ENCODE data around the gene ETFBKMT.

Gene ETFBKMT

GRCh38 chr12:31659087-31659942, at the start of gene ETFBKMT:
Gene ETFBKMT (plus strand): TSS chr12:31659688. CDS start chr12:31661954, 2,266 bp downstream.
- DNase-seq, result peak; percentile 83

- no peak for DNase-seq
Observed at GRCh38 chr12:31612819-31613218, 46.7 kb upstream of the ETFBKMT start.

GRCh38 chr12:31618228-31619025, 41.1 kb upstream of the ETFBKMT start:
- DNase-seq, result no peak

DNA sequence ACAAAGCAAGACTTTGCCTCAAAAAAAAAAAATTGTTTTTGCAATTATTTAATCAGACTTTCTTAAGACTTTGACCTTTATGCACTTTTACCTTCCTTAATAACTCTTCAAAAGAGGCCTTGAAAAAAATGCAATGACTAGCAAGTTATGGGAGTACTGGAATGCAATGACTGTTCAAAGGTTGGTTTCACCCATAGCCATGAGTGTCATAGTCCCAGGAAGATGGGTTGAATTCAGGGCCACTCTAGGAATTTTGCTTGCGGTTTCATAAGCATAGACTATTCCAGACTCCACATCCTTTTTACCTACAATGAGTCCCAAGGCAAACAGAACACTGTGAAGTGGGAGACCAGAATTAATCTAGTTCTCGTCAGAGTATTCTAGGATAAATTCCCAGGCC, 39.2 kb upstream of the ETFBKMT start:
- DNase-seq, result no peak

GRCh38 chr12:31622038-31622437, 37.5 kb upstream of the ETFBKMT start:
- DNase-seq, result no peak

- DNase-seq, result no peak
Observed at GRCh38 chr12:31626270-31626995, 33.1 kb upstream of the ETFBKMT start.

GRCh38 chr12:31627456-31628054, 31.9 kb upstream of the ETFBKMT start:
- DNase-seq, result no peak

- no peak for DNase-seq
Observed at GRCh38 chr12:31629756-31630732, 29.4 kb upstream of the ETFBKMT start.

DNA sequence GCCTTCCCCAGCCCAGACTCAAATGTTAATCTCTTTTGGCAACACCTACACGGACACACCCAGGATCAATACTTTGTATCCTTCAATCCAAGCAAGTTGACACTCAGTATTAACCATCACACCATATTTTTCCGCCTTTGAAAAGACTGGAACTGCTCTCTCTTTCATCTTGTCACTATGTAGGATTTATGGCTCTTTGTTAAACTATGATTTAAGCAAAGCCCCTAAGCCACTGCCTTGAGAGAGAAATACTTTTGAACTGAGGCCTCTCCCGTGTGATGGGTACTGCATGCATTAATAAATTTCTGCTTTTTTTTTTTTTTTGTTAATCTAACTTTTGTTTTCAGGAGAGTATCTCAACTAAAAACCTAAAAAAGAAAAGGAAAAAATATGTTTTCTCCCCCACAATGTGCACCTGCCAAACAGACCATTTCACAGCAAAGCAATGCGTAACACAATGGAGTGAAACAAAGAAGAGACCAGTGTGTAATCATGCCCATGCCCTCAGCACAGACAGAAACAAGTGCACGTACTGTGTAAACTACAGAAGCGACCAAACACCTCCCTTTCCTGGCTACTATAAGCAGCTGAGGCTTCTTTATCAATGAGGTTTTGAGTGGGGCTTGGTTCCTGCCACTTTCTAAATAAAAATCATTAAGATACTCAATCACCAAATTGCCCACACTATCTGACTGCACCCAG, 28.3 kb upstream of the ETFBKMT start:
- DNase-seq, result no peak

DNA sequence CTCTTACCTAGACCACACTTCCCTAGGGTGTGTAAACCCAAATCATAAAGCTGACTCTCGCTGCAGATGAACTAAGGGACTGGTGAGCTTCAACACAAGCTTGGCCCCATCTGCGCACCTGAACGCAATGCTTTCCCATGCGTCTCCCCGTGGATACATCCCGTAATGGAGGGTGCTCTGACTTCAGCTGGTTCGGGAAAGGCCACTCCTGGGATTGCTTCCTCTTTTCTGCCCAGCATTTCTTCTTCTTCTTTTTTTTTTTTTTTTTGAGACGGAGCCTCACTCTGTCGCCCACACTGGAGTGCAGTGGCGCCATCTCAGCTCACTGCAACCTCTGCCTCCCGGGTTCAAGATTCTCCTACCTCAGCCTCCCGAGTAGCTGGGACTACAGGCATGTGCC, 27.7 kb upstream of the ETFBKMT start:
- DNase-seq, result no peak

GRCh38 chr12:31633464-31633863, 26.0 kb upstream of the ETFBKMT start:
- no peak for DNase-seq

- DNase-seq, result no peak
Observed at GRCh38 chr12:31634620-31635019, 24.9 kb upstream of the ETFBKMT start.

DNA sequence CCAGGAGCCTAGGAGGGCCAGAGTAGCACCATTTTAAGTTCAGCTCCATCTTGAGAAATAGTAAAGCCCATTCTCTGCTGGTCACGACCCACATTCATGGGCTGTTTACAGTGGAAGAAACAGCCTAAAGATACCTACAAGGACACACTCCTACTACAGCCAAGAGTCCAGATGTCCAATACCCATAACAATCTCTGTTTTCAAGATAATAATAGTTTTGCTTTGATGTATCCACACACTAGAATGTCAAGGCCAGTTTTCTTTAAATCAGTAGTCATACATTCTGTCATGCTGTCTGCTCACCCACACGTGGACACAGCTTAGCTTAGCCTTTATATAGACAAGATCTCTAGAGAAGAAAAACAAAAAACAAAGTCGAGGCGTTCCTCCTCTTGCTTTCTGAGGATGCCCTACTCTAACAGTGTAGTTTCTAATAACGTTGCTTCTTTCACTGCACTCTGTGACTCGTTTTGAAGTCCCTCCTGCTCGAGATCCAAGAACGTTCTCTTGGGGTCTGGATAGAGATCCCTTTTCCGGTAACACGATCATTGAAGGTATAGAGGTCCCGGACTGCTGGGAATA, 17.9 kb upstream of the ETFBKMT start:
- no peak for DNase-seq

DNA sequence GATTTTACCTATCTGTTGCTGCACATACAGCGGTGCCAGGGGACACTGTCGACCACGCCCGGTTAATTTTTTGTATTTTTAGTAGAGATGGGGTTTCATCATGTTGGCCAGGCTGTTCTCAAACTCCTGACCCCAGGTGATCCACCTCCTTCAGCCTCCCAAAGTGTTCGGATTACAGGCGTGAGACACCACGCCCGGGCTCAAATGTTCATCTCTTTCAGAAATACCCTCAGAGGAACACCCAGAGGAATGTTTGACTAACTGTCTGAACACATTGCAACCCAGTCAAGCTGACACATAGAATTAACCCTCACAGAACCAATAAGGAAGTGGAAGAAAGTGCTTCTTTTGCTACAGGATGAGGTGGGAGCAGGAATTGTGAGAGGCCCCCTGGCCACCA, 15.0 kb upstream of the ETFBKMT start:
- no peak for DNase-seq

- DNase-seq, result no peak
Observed at GRCh38 chr12:31645924-31646323, 13.6 kb upstream of the ETFBKMT start.

GRCh38 chr12:31647086-31647491, 12.4 kb upstream of the ETFBKMT start:
- DNase-seq, result no peak

DNA sequence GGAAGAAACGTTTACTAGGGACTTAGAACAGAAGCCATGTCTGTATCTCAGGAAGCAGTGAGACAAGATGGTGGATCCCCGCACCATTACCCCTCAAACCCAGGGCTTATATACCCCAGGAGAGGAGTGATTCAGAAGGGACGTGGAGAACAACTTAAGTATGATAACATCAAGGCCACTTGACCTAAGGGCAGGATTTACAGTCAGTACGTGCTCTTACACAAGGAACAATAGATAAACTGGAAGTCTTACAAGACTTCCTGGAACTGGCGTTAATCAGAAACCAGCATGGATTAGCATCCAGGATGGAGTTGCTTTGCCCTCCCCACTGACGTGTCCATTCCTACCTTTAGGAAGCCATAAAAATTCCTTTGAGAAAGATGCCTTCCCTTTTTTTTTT, 8.6 kb upstream of the ETFBKMT start:
- no peak for DNase-seq

DNA sequence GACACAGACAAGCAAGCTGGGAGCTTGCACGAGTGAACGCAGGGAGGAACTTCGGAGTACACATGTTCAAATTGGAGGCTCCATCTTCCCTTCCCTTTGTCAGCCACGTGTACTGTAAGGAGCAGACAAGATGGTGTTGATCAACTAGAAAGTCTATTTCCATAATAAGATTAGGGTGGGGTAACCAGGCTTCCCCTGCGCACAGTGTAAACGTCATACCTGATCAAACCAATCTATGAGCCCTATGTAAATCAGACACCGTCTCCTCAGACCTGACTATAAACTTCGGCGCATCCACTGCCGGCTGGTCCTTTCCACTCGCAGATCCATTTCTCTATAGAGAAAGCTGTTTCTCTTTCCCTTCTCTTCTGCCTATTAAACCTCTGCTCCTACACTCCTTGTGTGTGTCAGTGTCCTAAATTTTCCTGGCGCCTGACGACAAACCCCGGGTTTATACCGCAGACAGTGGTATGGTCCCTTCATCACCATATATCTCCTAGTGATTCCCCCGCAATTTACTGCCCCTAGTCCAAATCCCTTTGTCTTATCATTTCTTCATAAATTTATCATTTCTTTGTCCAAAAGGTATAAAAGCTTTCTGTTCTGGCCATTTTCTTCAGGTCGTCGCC, 7.5 kb upstream of the ETFBKMT start:
- DNase-seq, result no peak

DNA sequence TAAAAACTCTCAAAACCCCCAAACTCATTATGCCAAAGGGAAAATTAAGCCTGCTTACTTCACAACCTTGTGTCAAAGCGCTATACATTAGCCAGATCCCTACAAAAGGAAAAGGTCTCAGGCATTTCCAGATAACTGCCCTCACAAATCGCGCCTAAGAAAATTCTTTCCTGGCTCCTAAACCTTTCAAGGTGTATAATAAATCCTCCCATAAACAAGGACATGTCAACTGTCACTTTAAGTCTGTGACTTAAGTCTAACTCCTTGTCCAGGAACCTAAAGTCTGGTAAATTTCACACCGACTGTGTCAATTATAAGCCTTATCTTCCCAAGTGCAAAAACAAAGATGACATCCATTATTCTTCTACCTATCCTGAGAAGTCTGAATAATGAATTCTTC, 4.3 kb upstream of the ETFBKMT start:
- no peak for DNase-seq

DNA sequence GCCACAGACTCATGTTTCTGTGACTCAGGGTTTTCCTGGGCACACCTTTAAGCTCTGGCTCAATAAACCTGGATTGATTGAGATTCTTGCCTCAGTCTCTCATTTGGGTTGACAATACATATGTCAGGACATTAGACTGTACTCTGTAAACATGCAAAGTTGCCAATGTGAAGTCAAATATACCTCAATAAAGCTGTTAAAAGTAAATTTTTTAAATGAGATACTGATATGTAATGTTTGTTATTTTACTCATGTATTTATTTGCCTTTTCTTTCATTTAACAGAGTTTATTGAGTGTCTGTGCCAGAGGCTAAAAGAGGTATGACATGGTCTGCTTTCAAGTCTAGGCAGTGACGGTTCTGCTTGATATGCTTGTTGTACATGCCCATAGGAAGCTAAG, 3.7 kb upstream of the ETFBKMT start:
- DNase-seq, result no peak
